ENCODE results near the gene TRMT2A. TPM values are rescaled to one million over a fixed set of nuclear protein-coding genes. Genes with fewer than 3 reads are reported as not detected.

TRMT2A gene
- total and polyA plus RNA-seq, 10 of the 15 experiments (the other 5 are each of a cell fraction or from before 2014, with no cell fraction given), result 0.29 to 97.0 (median 57.9) TPM

DNA sequence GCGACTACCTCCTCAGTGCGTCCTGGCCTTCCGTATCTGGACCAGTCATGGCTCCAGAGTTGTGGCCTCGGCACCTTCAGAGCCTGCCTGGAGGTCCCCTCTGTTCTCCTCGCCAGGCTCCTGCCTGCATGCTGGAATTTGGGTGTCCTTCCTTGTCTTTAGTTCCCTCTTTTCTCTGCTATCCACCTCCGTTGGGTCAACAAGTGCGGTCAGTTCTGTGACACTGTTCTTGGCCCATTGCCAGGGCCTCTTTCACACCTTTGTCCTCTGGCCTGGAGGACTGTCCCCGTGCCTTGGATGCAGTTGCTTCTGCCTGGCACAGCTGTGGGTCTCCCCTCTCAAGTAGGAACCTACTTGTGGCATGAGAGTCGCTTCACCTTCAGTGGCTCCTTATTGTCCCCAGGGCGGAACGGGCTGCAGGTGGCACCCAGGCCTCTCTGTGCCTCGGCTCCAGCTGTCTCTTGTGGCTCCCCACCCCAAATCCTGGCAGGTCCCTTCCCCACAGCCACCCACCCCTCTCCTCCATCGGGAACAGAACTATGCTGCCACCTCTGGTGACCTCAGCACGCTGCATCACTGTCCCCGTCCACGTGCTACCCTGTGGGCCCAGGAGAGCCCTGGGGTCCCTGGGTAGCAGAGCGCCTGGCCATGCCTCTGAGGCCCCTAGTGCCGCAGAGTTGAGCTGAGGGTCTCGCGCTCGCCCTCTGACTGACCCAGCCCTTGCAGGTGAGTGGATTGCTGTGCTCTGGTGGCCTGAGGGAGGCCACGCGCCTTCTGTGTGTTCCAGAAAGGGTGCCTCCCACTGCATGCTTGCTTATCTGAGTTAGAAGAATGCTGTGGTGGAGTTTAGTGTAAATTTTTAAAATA is 32.2 kb downstream of the TRMT2A start:
- ATAC-seq, result peak; percentile 50
- TF ChIP-seq NFIC (IDR thresholded peaks at IDR 0.05; ENCODE audit: low read depth, low read length) (no peak), POLR2A (IDR thresholded peaks at IDR 0.05; ENCODE audit: low read depth, low read length) (0 out of 2 replicates have a peak, but pooled peaks have one; percentile 17), HDGF (IDR thresholded peaks at IDR 0.05) (peak; percentile 44; the same call in 1 of the 2 replicates), NR2F1 (conservative IDR thresholded peaks at IDR 0.05) (0 out of 2 replicates have a peak, but pooled peaks have one; percentile 41)
- TF ChIP-seq, protein P1, sequence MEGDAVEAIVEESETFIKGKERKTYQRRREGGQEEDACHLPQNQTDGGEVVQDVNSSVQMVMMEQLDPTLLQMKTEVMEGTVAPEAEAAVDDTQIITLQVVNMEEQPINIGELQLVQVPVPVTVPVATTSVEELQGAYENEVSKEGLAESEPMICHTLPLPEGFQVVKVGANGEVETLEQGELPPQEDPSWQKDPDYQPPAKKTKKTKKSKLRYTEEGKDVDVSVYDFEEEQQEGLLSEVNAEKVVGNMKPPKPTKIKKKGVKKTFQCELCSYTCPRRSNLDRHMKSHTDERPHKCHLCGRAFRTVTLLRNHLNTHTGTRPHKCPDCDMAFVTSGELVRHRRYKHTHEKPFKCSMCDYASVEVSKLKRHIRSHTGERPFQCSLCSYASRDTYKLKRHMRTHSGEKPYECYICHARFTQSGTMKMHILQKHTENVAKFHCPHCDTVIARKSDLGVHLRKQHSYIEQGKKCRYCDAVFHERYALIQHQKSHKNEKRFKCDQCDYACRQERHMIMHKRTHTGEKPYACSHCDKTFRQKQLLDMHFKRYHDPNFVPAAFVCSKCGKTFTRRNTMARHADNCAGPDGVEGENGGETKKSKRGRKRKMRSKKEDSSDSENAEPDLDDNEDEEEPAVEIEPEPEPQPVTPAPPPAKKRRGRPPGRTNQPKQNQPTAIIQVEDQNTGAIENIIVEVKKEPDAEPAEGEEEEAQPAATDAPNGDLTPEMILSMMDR (IDR thresholded peaks at IDR 0.05 in 2 of 3, conservative IDR thresholded peaks at IDR 0.05 in 1 of 3; ENCODE audit: control insufficient read depth in 2 of 3, extremely low read depth in 1 of 3, insufficient read depth in 1 of 3, low read depth in 3 of 3, low read length in 3 of 3), result peak; percentile 32 to 65 (median 34); a peak in 5 of 6 replicates
- TF ChIP-seq, protein P2, sequence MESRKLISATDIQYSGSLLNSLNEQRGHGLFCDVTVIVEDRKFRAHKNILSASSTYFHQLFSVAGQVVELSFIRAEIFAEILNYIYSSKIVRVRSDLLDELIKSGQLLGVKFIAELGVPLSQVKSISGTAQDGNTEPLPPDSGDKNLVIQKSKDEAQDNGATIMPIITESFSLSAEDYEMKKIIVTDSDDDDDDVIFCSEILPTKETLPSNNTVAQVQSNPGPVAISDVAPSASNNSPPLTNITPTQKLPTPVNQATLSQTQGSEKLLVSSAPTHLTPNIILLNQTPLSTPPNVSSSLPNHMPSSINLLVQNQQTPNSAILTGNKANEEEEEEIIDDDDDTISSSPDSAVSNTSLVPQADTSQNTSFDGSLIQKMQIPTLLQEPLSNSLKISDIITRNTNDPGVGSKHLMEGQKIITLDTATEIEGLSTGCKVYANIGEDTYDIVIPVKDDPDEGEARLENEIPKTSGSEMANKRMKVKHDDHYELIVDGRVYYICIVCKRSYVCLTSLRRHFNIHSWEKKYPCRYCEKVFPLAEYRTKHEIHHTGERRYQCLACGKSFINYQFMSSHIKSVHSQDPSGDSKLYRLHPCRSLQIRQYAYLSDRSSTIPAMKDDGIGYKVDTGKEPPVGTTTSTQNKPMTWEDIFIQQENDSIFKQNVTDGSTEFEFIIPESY (IDR thresholded peaks at IDR 0.05), result peak; percentile 32; the same call in 1 of the 2 replicates
- ChIA-PET SMC1A (ENCODE audit: uncharacterized antibody, unreplicated experiment) (no interaction called here), RAD21 (ENCODE audit: unreplicated experiment) (no interaction called here), CTCF (no interaction called here), POLR2A (no interaction called here)
- Histone ChIP-seq H3K9me3 (replicated peaks; ENCODE audit: control insufficient read depth, insufficient read depth, low read length) (no peaks in the 10 kb centered on the region), H3K27ac (ENCODE audit: control insufficient read depth, insufficient read depth) (no peak overlapping the region), H3K4me1 (ENCODE audit: control insufficient read depth, insufficient read depth, low read length) (peaks cover 8% of the 10 kb centered on the region), H4K20me1 (ENCODE audit: control insufficient read depth, insufficient read depth) (no peaks in the 10 kb centered on the region), H3K4me2 (ENCODE audit: control insufficient read depth, insufficient read depth) (peak overlapping the region; percentile 2; the same call in 1 of the 2 replicates), H3K9ac (ENCODE audit: control insufficient read depth, insufficient read depth, low read length) (no peak overlapping the region), H3K4me3 (peak overlapping the region; percentile 30; the same call in 1 of the 2 replicates), H3K36me3 (ENCODE audit: control insufficient read depth in 2 of 2, insufficient read depth in 2 of 2, low read length in 1 of 2) (peaks cover 17 to 23% of the 10 kb centered on the region in 2 experiments), H2AFZ (ENCODE audit: control insufficient read depth, low read depth, low read length) (no peak overlapping the region), H3K27me3 (replicated peaks in 1 of 2; ENCODE audit: control insufficient read depth in 2 of 2, insufficient read depth in 2 of 2, low read length in 1 of 2) (no peaks in the 10 kb centered on the region), H3K79me2 (ENCODE audit: control insufficient read depth, insufficient read depth, low read length) (peaks cover 54% of the 10 kb centered on the region)
- DNase-seq (ENCODE audit: low read depth, low spot score), result no peak
- no peak for FAIRE-seq
- intact Hi-C loops (cut with micrococcal nuclease; ENCODE audit: unreplicated experiment), result no loop called here
- in situ Hi-C loops (cut with MboI), result no loop called here
- no TSS peak for BruUV-seq (replicated peaks)
- 85% methylated on average over 23 of the region's 23 CpGs for WGBS (ENCODE audit: insufficient coverage, insufficient replicate concordance, low lambda C conversion rate, missing lambda C conversion rate)

All from GM12878 (cell line).